ENCODE data around the gene LYRM4. TPM values are rescaled to one million over a fixed set of nuclear protein-coding genes. Genes with fewer than 3 reads are reported as not detected.

Gene LYRM4
- total RNA-seq, 1 donor, result 16.6 TPM

DNA sequence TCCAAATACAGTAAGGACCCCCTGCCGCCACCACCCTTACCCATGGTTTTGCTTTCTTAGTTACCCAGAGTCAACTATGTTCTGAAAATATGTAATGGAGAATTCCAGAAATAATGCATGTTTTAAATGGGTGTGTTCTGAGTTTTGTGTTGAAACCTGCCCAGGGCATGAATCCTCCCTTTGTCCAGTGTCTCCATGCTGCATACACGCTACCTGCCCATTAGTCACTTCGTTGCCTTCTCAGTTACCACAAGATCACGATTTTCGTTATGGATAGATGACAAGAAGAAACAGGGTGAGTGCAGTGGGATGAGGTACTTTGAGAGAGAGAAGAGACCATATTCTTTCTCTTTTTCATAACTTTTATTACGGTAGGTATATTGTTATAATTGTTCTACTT is 11.2 kb upstream of the LYRM4 start:
- Histone ChIP-seq H2AFZ (ENCODE audit: low read length) (no peak overlapping the region), H3K4me3 (ENCODE audit: insufficient read depth, low read length) (no peak overlapping the region), H3K79me2 (ENCODE audit: insufficient read depth, low read length) (peaks cover 21% of the 10 kb centered on the region), H4K20me1 (ENCODE audit: insufficient read depth, low read length) (peaks cover 5% of the 10 kb centered on the region), H3K4me2 (ENCODE audit: insufficient read depth, low read length) (no peak overlapping the region), H3K27ac (ENCODE audit: low read depth, low read length) (no peak overlapping the region), H3K4me1 (ENCODE audit: insufficient read depth, low read length) (no peaks in the 10 kb centered on the region), H3K27me3 (ENCODE audit: insufficient read depth, low read length) (no peaks in the 10 kb centered on the region), H3K36me3 (ENCODE audit: insufficient read depth, low read length) (no peaks in the 10 kb centered on the region), H3K9me3 (ENCODE audit: low read depth, low read length) (no peaks in the 10 kb centered on the region)
- no peak for DNase-seq (ENCODE audit: insufficient read length, low spot score, missing footprints)
- TF ChIP-seq, protein P1, sequence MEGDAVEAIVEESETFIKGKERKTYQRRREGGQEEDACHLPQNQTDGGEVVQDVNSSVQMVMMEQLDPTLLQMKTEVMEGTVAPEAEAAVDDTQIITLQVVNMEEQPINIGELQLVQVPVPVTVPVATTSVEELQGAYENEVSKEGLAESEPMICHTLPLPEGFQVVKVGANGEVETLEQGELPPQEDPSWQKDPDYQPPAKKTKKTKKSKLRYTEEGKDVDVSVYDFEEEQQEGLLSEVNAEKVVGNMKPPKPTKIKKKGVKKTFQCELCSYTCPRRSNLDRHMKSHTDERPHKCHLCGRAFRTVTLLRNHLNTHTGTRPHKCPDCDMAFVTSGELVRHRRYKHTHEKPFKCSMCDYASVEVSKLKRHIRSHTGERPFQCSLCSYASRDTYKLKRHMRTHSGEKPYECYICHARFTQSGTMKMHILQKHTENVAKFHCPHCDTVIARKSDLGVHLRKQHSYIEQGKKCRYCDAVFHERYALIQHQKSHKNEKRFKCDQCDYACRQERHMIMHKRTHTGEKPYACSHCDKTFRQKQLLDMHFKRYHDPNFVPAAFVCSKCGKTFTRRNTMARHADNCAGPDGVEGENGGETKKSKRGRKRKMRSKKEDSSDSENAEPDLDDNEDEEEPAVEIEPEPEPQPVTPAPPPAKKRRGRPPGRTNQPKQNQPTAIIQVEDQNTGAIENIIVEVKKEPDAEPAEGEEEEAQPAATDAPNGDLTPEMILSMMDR (IDR thresholded peaks at IDR 0.05; ENCODE audit: extremely low read depth, low read depth, low read length), result no peak

DNA sequence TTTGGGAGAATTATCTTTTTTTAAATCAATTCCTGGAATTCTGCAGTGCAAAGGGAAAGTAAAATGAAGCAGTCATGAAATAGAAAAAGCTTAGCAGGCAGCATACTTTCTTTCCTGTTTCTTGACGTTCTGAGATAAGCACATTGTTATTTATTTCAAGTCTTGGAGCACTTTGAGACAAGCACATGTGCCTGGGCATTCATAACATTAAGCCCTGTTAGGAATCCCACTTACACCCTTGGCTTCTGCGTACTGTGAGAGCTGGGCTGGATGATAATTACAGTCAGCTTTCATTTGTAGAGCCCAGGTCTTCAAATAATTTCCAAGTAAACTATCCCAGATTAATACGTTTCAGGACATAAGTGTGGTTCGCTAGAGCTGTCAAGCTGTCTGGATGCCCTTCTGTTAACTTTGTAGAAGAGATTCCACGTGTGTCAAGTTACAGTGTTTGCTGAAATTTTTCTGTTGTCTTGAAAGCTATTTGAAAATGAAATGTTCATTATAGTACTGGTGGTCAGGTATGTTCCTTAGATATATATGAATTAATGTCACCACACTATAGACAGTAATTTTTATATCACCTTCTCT is 9.4 kb upstream of the LYRM4 start:
- H3K79me2 ChIP-seq (ENCODE audit: insufficient read depth, low read length), result peaks cover 26% of the 10 kb centered on the region
- no peaks in the 10 kb centered on the region for H3K9me3 ChIP-seq (ENCODE audit: low read depth, low read length)
- no peak overlapping the region for H2AFZ ChIP-seq (ENCODE audit: low read length)
- no peaks in the 10 kb centered on the region for H3K4me1 ChIP-seq (ENCODE audit: insufficient read depth, low read length)
- H4K20me1 ChIP-seq (ENCODE audit: insufficient read depth, low read length), result peaks cover 5% of the 10 kb centered on the region
- TF ChIP-seq, protein P1 (IDR thresholded peaks at IDR 0.05; ENCODE audit: extremely low read depth, low read depth, low read length), result no peak
- no peak overlapping the region for H3K4me3 ChIP-seq (ENCODE audit: insufficient read depth, low read length)
- H3K4me2 ChIP-seq (ENCODE audit: insufficient read depth, low read length), result no peak overlapping the region
- H3K27ac ChIP-seq (ENCODE audit: low read depth, low read length), result no peak overlapping the region
- no peaks in the 10 kb centered on the region for H3K27me3 ChIP-seq (ENCODE audit: insufficient read depth, low read length)
- no peaks in the 10 kb centered on the region for H3K36me3 ChIP-seq (ENCODE audit: insufficient read depth, low read length)
- DNase-seq (ENCODE audit: insufficient read length, low spot score, missing footprints), result no peak

DNA sequence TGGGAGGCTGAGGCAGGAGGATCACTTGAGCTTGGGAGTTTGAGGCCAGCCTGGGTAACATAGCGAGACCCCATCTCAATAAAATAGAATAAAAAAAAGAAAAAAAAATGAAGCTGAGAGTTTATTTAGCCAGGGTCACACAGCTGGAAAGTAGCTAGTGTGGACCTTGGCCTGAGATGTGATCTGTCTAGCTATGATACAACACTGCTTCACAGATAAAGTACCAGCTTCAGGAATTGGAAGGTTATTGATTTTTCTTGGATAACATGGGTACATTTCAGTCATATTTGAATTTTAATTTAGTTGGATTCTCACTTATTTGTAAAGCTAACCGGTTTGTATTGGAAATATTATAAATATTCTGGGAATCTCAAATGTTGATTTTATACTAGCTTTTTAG is 5.7 kb upstream of the LYRM4 start:
- Histone ChIP-seq H3K27me3 (ENCODE audit: insufficient read depth, low read length) (no peaks in the 10 kb centered on the region), H3K4me2 (ENCODE audit: insufficient read depth, low read length) (no peak overlapping the region), H3K79me2 (ENCODE audit: insufficient read depth, low read length) (peaks cover 48% of the 10 kb centered on the region), H2AFZ (ENCODE audit: low read length) (no peak overlapping the region), H3K27ac (ENCODE audit: low read depth, low read length) (no peak overlapping the region), H3K9me3 (ENCODE audit: low read depth, low read length) (no peaks in the 10 kb centered on the region), H4K20me1 (ENCODE audit: insufficient read depth, low read length) (peaks cover 5% of the 10 kb centered on the region), H3K4me1 (ENCODE audit: insufficient read depth, low read length) (peaks cover 8% of the 10 kb centered on the region), H3K4me3 (ENCODE audit: insufficient read depth, low read length) (no peak overlapping the region), H3K36me3 (ENCODE audit: insufficient read depth, low read length) (no peaks in the 10 kb centered on the region)
- DNase-seq (ENCODE audit: insufficient read length, low spot score, missing footprints), result no peak
- TF ChIP-seq, protein P1 (IDR thresholded peaks at IDR 0.05; ENCODE audit: extremely low read depth, low read depth, low read length), result no peak

DNA sequence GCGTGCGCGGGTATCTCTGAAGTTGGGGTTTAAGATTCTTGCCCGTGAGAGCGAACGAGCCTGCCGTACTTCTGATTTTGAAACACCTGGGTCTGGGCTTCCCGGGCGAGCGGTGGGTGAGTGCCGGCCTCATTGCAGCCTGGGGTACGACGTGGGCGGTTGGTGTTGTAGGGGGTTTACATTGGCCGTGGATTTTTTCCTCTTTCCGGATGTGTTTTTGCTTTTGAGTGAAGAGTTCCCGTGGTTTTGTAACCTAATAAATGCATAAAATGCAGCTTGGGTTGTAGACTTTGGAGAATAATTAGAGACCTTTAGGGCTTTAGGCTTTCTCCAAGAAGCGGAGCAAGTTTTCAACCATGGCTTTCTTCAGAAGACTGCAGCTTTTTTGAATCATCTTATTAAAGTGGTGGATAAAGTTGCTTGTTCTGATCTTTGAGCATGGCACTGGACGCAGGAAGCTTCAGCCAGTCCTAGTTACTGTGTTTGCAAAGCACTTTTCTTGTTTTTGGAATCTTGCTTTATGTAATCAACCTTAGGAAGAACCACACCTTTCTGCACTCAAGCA is 877 bp upstream of the LYRM4 start:
- Histone ChIP-seq H4K20me1 (ENCODE audit: insufficient read depth, low read length) (no peaks in the 10 kb centered on the region), H2AFZ (ENCODE audit: low read length) (peak overlapping the region; percentile 96), H3K36me3 (ENCODE audit: insufficient read depth, low read length) (no peaks in the 10 kb centered on the region), H3K4me3 (ENCODE audit: insufficient read depth, low read length) (peak overlapping the region; percentile 84), H3K4me1 (ENCODE audit: insufficient read depth, low read length) (peaks cover 15% of the 10 kb centered on the region), H3K27ac (ENCODE audit: low read depth, low read length) (peak overlapping the region; percentile 97), H3K4me2 (ENCODE audit: insufficient read depth, low read length) (peak overlapping the region; percentile 99), H3K27me3 (ENCODE audit: insufficient read depth, low read length) (no peaks in the 10 kb centered on the region), H3K79me2 (ENCODE audit: insufficient read depth, low read length) (peaks cover 61% of the 10 kb centered on the region), H3K9me3 (ENCODE audit: low read depth, low read length) (no peaks in the 10 kb centered on the region)
- TF ChIP-seq, protein P1 (IDR thresholded peaks at IDR 0.05; ENCODE audit: extremely low read depth, low read depth, low read length), result no peak
- DNase-seq (ENCODE audit: insufficient read length, low spot score, missing footprints), result no peak
